ENCODE data around the gene ESF1. TPM values are rescaled to one million over a fixed set of nuclear protein-coding genes. Genes with fewer than 3 reads are reported as not detected.

ESF1 gene
- total and polyA plus RNA-seq, 10 of the 15 experiments (the other 5 are each of a cell fraction or from before 2014, with no cell fraction given) = 9.2 to 36.2 (median 18.4) TPM

- Histone ChIP-seq H3K4me1 (ENCODE audit: control insufficient read depth, insufficient read depth, low read length) (peaks cover 13% of the 10 kb centered on the region; the same call in 1 of the 2 replicates), H3K79me2 (ENCODE audit: control insufficient read depth, insufficient read depth, low read length) (no peaks in the 10 kb centered on the region; the same call in none of the 2 replicates), H4K20me1 (ENCODE audit: control insufficient read depth, insufficient read depth) (no peaks in the 10 kb centered on the region), H3K9ac (ENCODE audit: control insufficient read depth, insufficient read depth, low read length) (no peak overlapping the region), H2AFZ (ENCODE audit: control insufficient read depth, low read depth, low read length) (no peak overlapping the region), H3K4me2 (ENCODE audit: control insufficient read depth, insufficient read depth) (no peak overlapping the region), H3K4me3 (no peak overlapping the region), H3K27me3 (replicated peaks in 1 of 2; ENCODE audit: control insufficient read depth in 2 of 2, insufficient read depth in 2 of 2, low read length in 1 of 2) (no peaks in the 10 kb centered on the region), H3K9me3 (replicated peaks; ENCODE audit: control insufficient read depth, insufficient read depth, low read length) (no peaks in the 10 kb centered on the region; the same call in 2 of the 3 replicates), H3K36me3 (ENCODE audit: control insufficient read depth in 2 of 2, insufficient read depth in 2 of 2, low read length in 1 of 2) (peaks cover 0 to 5% of the 10 kb centered on the region in 2 experiments; a peak in 1 of 4 replicates), H3K27ac (ENCODE audit: control insufficient read depth, insufficient read depth) (no peak overlapping the region)
- ChIA-PET RAD21 (ENCODE audit: unreplicated experiment) (interaction anchor here (0.7 to 1.1 kb wide), 4 partner anchors 12 to 654 kb away, joined by 3 read pairs; no protein-coding TSS in a partner anchor), CTCF (interaction anchor here (1.0 to 6.6 kb wide), 9 partner anchors 10 to 851 kb away, joined by 3 to 93 read pairs (median 10); no protein-coding TSS in a partner anchor), SMC1A (ENCODE audit: uncharacterized antibody, unreplicated experiment) (interaction anchor here (0.6 to 4.9 kb wide), 6 partner anchors 9 to 657 kb away, joined by 3 to 34 read pairs (median 6); partner anchors contain the start of genes ESF1 and NDUFAF5), POLR2A (interaction anchor here (1.6 kb wide), 1 partner anchor 9 kb away, joined by 6 read pairs; the partner anchor contains the start of genes ESF1 and NDUFAF5)
- BruUV-seq (replicated peaks) = no TSS peak
- no peak for TF ChIP-seq SIN3A (IDR thresholded peaks at IDR 0.05; ENCODE audit: low read depth, low read length)
- no peak for TF ChIP-seq RBBP5 (conservative IDR thresholded peaks at IDR 0.05)
- TF ChIP-seq, protein P1, sequence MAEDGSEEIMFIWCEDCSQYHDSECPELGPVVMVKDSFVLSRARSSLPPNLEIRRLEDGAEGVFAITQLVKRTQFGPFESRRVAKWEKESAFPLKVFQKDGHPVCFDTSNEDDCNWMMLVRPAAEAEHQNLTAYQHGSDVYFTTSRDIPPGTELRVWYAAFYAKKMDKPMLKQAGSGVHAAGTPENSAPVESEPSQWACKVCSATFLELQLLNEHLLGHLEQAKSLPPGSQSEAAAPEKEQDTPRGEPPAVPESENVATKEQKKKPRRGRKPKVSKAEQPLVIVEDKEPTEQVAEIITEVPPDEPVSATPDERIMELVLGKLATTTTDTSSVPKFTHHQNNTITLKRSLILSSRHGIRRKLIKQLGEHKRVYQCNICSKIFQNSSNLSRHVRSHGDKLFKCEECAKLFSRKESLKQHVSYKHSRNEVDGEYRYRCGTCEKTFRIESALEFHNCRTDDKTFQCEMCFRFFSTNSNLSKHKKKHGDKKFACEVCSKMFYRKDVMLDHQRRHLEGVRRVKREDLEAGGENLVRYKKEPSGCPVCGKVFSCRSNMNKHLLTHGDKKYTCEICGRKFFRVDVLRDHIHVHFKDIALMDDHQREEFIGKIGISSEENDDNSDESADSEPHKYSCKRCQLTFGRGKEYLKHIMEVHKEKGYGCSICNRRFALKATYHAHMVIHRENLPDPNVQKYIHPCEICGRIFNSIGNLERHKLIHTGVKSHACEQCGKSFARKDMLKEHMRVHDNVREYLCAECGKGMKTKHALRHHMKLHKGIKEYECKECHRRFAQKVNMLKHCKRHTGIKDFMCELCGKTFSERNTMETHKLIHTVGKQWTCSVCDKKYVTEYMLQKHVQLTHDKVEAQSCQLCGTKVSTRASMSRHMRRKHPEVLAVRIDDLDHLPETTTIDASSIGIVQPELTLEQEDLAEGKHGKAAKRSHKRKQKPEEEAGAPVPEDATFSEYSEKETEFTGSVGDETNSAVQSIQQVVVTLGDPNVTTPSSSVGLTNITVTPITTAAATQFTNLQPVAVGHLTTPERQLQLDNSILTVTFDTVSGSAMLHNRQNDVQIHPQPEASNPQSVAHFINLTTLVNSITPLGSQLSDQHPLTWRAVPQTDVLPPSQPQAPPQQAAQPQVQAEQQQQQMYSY (CRISPR knock-in tag; IDR thresholded peaks at IDR 0.05) = no peak
- TF ChIP-seq ESRRA (IDR thresholded peaks at IDR 0.05; ENCODE audit: low read length) = no peak
- TF ChIP-seq CBX5 (IDR thresholded peaks at IDR 0.05; ENCODE audit: low read depth) = no peak
- TF ChIP-seq MEF2B (IDR thresholded peaks at IDR 0.05; ENCODE audit: partially characterized antibody, poor library complexity, severe bottlenecking) = no peak
- no peak for TF ChIP-seq RFX5 (IDR thresholded peaks at IDR 0.05; ENCODE audit: low read depth, low read length)
- TF ChIP-seq WRNIP1 (IDR thresholded peaks at IDR 0.05; ENCODE audit: borderline replicate concordance, low read depth, low read length) = no peak
- no peak for TF ChIP-seq NFXL1 (IDR thresholded peaks at IDR 0.05; ENCODE audit: borderline replicate concordance)
- no peak for TF ChIP-seq STAT3 (IDR thresholded peaks at IDR 0.05; ENCODE audit: low read depth, low read length)
- no peak for TF ChIP-seq RAD51 (IDR thresholded peaks at IDR 0.05)
- TF ChIP-seq POLR2AphosphoS5 (IDR thresholded peaks at IDR 0.05; ENCODE audit: low read length) = no peak
- TF ChIP-seq CBFB (IDR thresholded peaks at IDR 0.05; ENCODE audit: low read depth) = no peak
- no peak for TF ChIP-seq MXI1 (IDR thresholded peaks at IDR 0.05; ENCODE audit: low read depth, low read length)
- TF ChIP-seq CHD4 (IDR thresholded peaks at IDR 0.05) = no peak
- no peak for TF ChIP-seq TARDBP (IDR thresholded peaks at IDR 0.05; ENCODE audit: borderline replicate concordance)
- no peak for TF ChIP-seq E2F8 (IDR thresholded peaks at IDR 0.05; ENCODE audit: low read depth, partially characterized antibody)
- in situ Hi-C loops (cut with MboI) (loop anchor here (5.0 to 25.0 kb wide), 2 partner anchors 314 to 659 kb away; no protein-coding TSS in a partner anchor), intact Hi-C loops (cut with micrococcal nuclease; ENCODE audit: unreplicated experiment) (loop anchor here (5.0 kb wide), 1 partner anchor 659 kb away; no protein-coding TSS in a partner anchor)
- DNase-seq (ENCODE audit: low read depth, low spot score) (no peak), ATAC-seq (no peak), FAIRE-seq (no peak)
- 40% methylated on average over 4 of the region's 4 CpGs for WGBS (ENCODE audit: insufficient coverage, insufficient replicate concordance, low lambda C conversion rate, missing lambda C conversion rate)
Observed at GRCh38 chr20:13775867-13776266, 8.9 kb downstream of the ESF1 start.

Data from GM12878 (cell line).